DND-41 (cell line): ENCODE data around the gene DCAF8.

Experiments
- ATAC-seq: fragments of 200-7000 bp; cut with Tn5 transposase; 3 replicates; pipeline ENCODE4 v1.9.1; 2021; ENCODE audit warnings: low read depth; ENCODE audit not compliant: insufficient read depth
- DNase-seq: peaks from one replicate; pipeline ENCODE4 v3.0.0-alpha.2; 2020
- H2AFZ ChIP-seq: 2 replicates; pipeline ENCODE4 v1.6.0; 2012; ENCODE audit warnings: low read depth, low read length
- H3K27ac ChIP-seq: 2 replicates; pipeline ENCODE4 v1.5.1; 2012; ENCODE audit warnings: low read length, inconsistent platforms
- H3K27me3 ChIP-seq: fragments of 200-600 bp; sonication (generic); 2 replicates; pipeline ENCODE4 v1.6.0; 2012; ENCODE audit warnings: low read length, mild to moderate bottlenecking, inconsistent platforms; ENCODE audit not compliant: insufficient read depth, poor library complexity
- H3K36me3 ChIP-seq: 2 replicates; pipeline ENCODE4 v1.5.1; 2012; ENCODE audit warnings: low read length, inconsistent platforms; ENCODE audit not compliant: insufficient read depth
- H3K4me1 ChIP-seq: 2 replicates; pipeline ENCODE4 v1.5.1; 2012; ENCODE audit warnings: mild to moderate bottlenecking, low read length; ENCODE audit not compliant: insufficient read depth
- H3K4me2 ChIP-seq: 2 replicates; pipeline ENCODE4 v1.6.0; 2012; ENCODE audit warnings: mild to moderate bottlenecking, moderate library complexity, low read length, inconsistent platforms; ENCODE audit not compliant: insufficient read depth
- H3K4me3 ChIP-seq, 2 experiments: fragments of 200-600 bp in 1 of 2; shearing (Covaris generic) in 1 of 2; 2 replicates each; pipeline ENCODE4 v1.5.1; 2012 to 2016; ENCODE audit warnings: inconsistent platforms in 2 of 2, low read length in 2 of 2, mild to moderate bottlenecking in 2 of 2, low read depth in 1 of 2, moderate library complexity in 1 of 2
- H3K79me2 ChIP-seq: 2 replicates; pipeline ENCODE4 v1.6.0; 2012; ENCODE audit warnings: low read length, inconsistent platforms; ENCODE audit not compliant: insufficient read depth
- H3K9ac ChIP-seq: 2 replicates; pipeline ENCODE4 v1.6.0; 2012; ENCODE audit warnings: low read depth, mild to moderate bottlenecking, inconsistent platforms, low read length, moderate library complexity
- H3K9me3 ChIP-seq: 2 replicates; pipeline ENCODE4 v1.5.1; 2012; ENCODE audit warnings: low read length, moderate library complexity, mild to moderate bottlenecking, inconsistent platforms; ENCODE audit not compliant: insufficient read depth, severe bottlenecking
- H4K20me1 ChIP-seq: 2 replicates; pipeline ENCODE4 v1.6.0; 2012; ENCODE audit warnings: low read length; ENCODE audit not compliant: insufficient read depth
- CTCF ChIP-seq: IDR thresholded peaks from 2 replicates; pipeline ENCODE4 v1.5.1; 2012; ENCODE audit warnings: borderline replicate concordance, low read length, moderate library complexity, mild to moderate bottlenecking; ENCODE audit not compliant: poor library complexity, severe bottlenecking; ENCODE audit errors: extremely low read depth
- EZH2 ChIP-seq: IDR thresholded peaks from 3 replicates; pipeline ENCODE4 v1.6.1; 2012; ENCODE audit warnings: borderline replicate concordance, low read depth, mild to moderate bottlenecking, moderate library complexity, low read length, inconsistent platforms; ENCODE audit not compliant: severe bottlenecking

DCAF8 gene

GRCh38 chr1:160308451-160309184 is 46.3 kb upstream of the DCAF8 start:
- H3K36me3 ChIP-seq, result peaks cover 91% of the 10 kb centered on the region
- no peaks in the 10 kb centered on the region for H3K79me2 ChIP-seq
- no peak for ATAC-seq
- H3K9ac ChIP-seq, result no peak overlapping the region
- no peak overlapping the region for H3K27ac ChIP-seq
- TF ChIP-seq EZH2, result no peak
- TF ChIP-seq CTCF, result no peak
- H3K4me3 ChIP-seq, result no peak overlapping the region
- H3K4me2 ChIP-seq, result no peak overlapping the region
- no peak for DNase-seq
- no peaks in the 10 kb centered on the region for H3K9me3 ChIP-seq
- H3K4me1 ChIP-seq, result no peaks in the 10 kb centered on the region
- no peaks in the 10 kb centered on the region for H3K27me3 ChIP-seq
- no peaks in the 10 kb centered on the region for H4K20me1 ChIP-seq
- no peak overlapping the region for H2AFZ ChIP-seq

GRCh38 chr1:160307118-160307791 is 44.9 kb upstream of the DCAF8 start:
- H3K79me2 ChIP-seq, result no peaks in the 10 kb centered on the region
- no peaks in the 10 kb centered on the region for H3K9me3 ChIP-seq
- H3K4me2 ChIP-seq, result no peak overlapping the region
- DNase-seq (no peak), ATAC-seq (no peak)
- TF ChIP-seq EZH2 (no peak), CTCF (no peak)
- H3K4me1 ChIP-seq, result no peaks in the 10 kb centered on the region
- H3K27me3 ChIP-seq, result no peaks in the 10 kb centered on the region
- peaks cover 89% of the 10 kb centered on the region for H3K36me3 ChIP-seq
- no peak overlapping the region for H3K4me3 ChIP-seq
- no peak overlapping the region for H3K9ac ChIP-seq
- H2AFZ ChIP-seq, result no peak overlapping the region
- no peaks in the 10 kb centered on the region for H4K20me1 ChIP-seq
- no peak overlapping the region for H3K27ac ChIP-seq

- Histone ChIP-seq H3K9ac (no peak overlapping the region), H3K27ac (no peak overlapping the region), H2AFZ (no peak overlapping the region), H3K4me2 (no peak overlapping the region), H3K27me3 (no peaks in the 10 kb centered on the region), H3K36me3 (peaks cover 84% of the 10 kb centered on the region), H4K20me1 (no peaks in the 10 kb centered on the region), H3K4me3 (no peak overlapping the region), H3K9me3 (no peaks in the 10 kb centered on the region), H3K4me1 (no peaks in the 10 kb centered on the region), H3K79me2 (no peaks in the 10 kb centered on the region)
- no peak for DNase-seq
- TF ChIP-seq EZH2, result no peak
- ATAC-seq, result no peak
Observed at GRCh38 chr1:160300173-160300572, 37.8 kb upstream of the DCAF8 start.

- H3K4me3 ChIP-seq, result no peak overlapping the region
- H3K36me3 ChIP-seq, result peaks cover 98% of the 10 kb centered on the region
- H3K9me3 ChIP-seq, result no peaks in the 10 kb centered on the region
- no peak overlapping the region for H3K9ac ChIP-seq
- H4K20me1 ChIP-seq, result no peaks in the 10 kb centered on the region
- H3K4me2 ChIP-seq, result no peak overlapping the region
- no peaks in the 10 kb centered on the region for H3K79me2 ChIP-seq
- no peak for TF ChIP-seq EZH2
- no peak for TF ChIP-seq CTCF
- no peak overlapping the region for H3K27ac ChIP-seq
- no peak for DNase-seq
- no peak for ATAC-seq
- H2AFZ ChIP-seq, result no peak overlapping the region
- no peaks in the 10 kb centered on the region for H3K4me1 ChIP-seq
- no peaks in the 10 kb centered on the region for H3K27me3 ChIP-seq
Observed at GRCh38 chr1:160296036-160296435, 33.7 kb upstream of the DCAF8 start.
